Activated gamma-delta T cell (primary cell): ENCODE results near the gene THAP4.
A peak's percentile ranks its signal among the peaks of the same experiment; 100 is the strongest.
"Not testable (repeated sequence)": the region's sequence is repeated elsewhere in the genome, so short reads cannot be mapped to it uniquely, and the experiment has no call there.

Source experiments
- DNase-seq: peaks from one replicate; lab custom pipeline; 2025; lab: John Stamatoyannopoulos, UW

The THAP4 gene

DNA sequence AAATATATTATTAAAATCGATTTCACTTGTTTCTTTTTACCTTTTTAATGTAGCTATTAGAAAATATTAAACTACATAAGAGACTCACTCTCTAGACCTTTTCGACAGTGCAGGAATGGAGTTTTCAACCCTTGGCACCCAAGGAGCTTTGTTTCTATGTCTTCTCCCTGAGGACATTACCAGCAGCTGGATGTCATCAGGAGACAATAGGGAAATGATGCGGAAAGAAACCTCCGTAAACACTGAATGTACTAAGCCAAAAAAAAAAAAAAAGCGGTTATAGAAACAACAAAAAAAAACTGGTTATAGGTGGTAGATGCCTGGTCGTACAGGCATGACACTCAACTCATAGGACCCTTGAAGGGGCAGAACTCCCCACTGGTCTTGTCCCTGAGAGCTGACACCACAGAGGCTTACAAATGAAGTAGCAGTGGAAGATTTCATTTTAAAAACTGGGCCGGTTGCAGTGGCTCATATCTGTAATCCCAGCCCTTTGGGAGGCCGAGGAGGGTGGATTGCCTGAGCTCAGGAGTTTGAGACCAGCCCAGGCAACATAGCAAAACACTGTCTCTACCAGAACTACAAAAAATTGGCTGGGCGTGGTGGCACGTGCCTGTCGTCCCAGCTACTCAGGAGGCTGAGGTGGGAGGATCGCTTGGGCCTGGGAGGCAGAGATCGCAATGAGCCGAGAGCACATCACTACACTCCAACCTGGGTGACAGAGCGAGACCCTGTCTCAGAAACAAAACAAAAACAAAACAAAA is 23.8 kb downstream of the THAP4 start:
- no peak for DNase-seq

DNA sequence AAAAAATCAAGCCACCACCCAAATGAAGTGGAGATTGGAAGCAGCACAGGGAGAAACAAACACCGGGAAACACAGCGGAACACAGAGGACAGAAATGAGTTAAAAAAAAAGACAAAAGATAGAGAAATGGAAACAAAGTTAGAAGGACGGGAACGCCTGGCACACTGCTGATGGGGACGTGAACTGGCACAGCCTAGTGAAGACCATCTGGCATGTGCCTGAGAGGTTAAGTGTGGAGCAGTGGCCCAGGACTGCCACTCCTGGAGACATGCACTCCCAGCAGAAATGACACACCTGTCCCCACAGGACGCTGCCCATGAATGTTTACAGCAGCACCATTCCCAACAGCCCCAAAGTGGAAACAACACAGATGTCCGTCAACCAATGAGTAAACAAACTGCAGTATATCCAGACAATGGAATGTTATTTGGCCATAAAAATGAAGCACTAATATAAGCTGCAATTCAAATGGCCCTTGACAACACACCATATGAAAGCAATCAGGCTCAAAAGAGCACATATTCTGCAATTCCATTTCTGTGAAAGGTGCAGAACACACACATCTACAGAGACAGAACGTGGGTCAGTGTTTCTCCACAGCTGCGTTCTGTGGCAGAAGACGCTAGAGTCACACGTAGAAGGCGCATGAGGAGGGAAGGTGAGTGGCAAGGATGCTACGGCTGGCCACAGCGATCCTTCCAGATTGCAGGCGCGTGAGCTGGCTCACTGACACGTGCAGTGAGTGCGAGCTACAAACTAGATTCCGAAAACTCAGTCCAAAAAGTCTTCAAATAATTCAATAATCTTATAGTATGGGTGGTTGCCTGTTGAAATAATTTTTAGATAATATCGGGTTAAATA is 24.6 kb downstream of the THAP4 start:
- no peak for DNase-seq

DNA sequence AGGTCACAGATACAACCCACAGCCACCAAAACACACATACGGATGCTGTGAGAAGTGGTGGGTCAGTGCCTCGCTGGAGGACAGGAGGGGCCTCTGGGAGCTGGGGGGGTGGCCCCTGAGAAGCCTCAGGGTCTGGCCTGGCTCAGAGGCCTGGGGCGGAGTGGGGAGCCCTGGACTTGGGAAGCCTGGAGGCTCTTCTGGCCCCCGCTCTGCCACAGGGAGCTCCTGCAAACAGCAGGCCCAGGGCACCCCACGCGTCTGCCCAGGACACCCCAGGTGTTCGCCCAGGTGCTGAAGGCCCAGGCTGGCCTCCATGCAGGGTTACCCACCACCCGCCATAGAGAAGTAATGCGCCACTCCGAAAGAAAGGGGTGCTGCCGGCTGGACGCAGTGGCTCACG is 25.9 kb downstream of the THAP4 start:
- no peak for DNase-seq

DNA sequence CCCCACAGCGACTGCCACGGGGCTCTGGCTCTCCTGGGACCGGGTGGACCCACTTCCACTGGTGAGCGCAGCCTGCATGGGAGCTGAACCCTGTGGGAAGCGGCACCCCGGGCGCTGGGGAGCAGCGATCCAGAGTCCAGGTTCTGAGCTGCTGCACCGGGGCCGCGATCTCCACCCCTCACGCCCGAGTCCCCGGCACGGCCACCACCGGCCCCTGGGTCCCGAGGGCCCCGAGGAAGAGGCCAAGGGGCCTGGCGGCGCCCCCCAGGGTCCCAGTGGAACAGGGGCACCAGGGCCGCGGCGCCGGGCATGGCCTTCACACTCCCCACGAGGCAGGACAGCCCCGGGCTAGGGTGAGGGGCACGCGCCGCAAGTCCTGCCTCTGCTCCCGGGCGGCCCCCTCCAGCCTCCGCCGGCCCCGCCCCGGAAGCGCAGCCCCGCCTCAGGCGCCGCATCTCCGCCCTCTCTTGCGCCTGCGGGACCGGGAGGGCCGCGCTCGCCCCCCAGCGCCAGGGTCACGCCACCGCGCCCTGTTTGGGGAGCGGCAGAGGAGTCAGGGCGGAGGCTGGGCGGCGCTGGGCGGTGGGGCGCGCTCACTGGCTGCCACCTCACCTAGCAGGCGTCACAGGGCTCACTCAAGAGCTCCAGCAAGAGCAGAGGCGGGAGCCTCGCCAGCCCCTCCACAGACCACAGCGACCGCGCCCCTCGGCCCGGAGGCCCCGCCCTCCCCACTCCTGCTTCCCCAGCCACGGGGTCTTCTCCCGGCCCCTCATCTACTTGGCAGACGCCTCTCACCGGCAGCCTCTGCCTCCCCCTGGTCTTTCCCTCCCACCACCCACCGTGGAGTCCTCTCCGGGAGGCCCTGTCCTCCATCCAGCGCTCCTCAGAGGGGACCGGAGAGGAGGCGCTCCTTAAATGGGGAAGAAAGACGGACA is 26.8 kb downstream of the THAP4 start:
- peak; percentile 88 for DNase-seq

DNA sequence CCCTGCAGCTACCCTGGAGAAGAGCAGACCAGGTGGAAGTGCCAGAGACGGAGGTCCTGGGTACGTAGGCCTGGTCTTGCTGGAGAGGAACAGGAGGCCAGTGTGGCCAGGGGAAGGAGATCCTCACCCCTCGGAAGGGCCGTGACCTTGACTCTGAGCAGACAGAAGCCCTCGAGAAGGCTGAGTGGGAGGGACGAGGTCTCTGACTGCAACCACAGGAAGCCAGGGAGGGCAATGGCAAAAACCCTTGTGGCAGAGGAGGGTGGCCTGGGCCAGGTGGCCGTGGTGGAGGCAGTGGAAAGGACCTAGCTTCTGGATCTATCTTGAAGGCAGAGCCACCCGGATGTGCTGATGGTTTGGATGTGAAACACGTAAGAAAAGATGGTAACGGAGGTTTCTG is 28.1 kb downstream of the THAP4 start:
- no peak for DNase-seq

DNA sequence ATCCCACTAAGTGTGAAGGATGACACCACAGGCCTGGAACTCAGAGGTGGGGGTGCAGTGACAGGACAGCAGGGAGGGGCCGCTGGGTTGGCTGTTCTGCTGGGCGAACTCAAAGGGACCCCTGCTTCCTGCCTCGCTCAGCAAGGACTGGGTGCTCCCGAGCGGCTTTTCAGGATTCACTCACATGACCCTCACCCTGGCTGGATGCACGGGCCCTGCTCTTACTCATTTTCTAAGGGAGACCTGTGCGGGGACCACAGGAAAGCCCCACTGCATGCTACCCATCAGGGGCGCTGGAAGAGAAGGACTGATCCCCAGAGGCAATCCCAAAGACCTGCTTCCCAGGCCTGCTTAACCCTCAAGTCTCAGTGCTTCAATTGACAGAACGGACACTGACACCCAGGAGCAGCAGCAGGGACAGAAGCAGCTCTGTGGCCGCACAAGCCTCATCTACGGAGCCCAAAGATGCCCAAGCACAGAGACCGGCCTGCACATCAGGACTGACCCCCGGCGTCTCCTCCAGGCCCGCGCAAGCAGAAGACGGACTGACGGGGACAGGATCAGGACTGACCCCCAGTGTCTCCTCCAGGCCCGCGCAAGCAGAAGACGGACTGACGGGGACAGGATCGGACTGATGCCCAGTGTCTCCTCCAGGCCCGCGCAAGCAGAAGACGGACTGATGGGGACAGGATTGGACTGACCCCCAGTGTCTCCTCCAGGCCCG is 29.6 kb downstream of the THAP4 start:
- DNase-seq, result no peak

DNA sequence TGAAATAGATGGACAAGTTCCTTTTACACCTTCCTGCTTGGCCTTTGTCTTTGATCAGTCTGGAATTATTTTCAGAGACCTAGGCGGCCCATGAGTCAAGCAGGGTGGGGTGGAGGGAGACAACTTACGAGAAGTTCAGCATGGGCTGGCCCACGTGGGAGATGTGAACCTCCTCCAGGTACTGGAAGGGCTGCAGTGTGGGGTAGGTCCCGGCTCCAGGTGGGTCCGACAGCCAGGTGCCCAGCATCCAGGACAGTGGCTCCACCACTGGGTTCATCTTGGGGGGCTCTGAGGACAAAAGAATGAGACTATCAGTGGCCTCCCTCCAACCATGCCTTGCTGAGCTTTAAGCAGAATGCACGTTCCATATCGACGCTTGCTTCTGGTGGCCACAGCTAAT is 30.8 kb downstream of the THAP4 start:
- no peak for DNase-seq

DNA sequence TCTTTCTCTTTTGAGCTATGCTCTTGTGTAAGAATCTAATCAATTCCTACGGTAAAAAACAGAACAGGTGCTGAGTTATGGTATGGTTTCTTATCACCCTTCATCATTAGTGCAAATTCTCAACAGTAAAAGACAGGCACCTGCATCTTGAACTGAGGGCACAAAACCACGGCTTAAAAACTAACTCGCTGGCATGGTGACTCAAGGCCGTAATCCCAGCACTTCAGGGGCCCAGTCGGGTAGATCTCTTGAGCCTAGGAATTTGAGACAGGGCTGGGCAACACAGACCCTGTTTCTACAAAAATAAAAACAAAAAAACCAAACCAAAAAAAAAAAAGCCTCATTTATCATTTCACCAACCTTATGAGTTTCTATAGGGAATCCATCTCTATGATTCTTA is 33.3 kb downstream of the THAP4 start:
- DNase-seq, result no peak

DNA sequence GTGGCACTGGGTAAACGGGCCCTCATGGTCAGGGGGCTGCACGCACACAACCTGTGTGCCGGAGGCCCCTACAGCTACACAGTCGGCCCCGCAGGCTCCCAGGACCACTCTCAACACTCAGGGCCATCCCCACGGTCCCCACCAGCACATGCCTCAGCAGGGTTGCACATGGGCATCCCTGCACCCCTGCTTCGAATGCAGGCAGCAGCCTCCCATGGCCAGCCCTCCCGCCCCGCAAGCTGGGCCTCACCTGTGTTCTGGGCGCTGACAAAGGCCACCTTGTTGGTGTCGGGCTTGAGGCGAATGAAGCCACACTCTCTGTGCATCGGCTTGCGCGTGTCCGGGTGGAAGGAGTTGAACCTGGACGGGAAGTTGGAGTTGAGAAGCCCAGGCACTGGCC is 34.2 kb downstream of the THAP4 start:
- no peak for DNase-seq

DNA sequence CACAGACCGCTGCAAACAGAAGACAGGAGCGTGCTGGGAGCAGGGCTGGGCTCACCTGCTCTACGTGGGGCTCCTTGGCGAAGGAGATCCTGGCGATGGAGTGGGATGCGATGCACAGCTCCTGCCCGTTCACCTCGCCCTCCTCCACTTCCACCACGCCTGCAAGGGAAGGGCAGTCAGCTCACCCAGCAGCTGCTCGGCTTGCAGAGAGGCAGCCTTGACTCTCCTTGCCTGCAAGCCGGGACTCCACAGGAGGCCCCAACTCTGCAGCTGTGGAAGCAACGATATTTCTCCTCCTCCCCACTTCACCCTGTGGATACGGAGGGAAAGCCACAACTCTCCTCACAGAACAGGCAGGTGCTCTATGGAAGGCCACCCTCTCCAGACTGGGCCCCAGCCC is 35.1 kb downstream of the THAP4 start:
- no peak for DNase-seq

DNA sequence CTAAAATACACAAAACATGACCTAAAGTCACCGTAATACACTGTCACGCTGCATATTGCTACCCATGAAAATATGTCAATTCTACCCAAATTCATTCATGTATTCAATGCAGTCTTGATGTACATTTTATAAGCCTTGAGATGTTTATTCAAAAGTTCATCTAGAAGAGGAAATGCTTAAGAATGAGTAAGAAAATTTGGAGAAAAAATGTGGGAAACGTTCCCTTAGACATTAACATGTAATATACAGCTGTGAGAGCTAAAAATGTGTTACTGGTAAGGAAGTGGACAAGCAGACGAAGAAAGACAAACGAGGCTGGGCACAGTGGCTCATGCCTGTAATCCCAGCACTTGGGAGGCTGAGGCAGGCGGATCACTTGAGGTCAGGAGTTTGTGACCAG is 37.3 kb downstream of the THAP4 start:
- DNase-seq, result no peak

DNA sequence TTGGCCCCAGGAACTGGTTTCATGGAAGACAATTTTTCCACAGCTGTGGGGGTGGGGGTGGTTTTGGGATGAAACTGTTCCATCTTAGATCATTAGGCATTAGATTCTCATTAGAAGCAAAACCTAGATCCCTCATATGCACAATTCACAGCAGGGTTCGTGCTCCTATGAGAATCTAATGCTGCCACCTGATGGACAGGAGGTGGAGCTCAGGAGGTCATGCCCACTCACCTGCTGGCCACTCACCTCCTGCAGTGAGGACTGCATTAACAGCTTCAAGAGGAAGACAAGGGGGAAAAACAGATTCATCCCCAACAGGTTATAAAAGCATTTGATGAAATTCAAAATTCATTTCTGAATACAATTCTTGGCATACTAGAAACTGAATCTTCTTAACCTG is 38.5 kb downstream of the THAP4 start:
- no peak for DNase-seq

DNA sequence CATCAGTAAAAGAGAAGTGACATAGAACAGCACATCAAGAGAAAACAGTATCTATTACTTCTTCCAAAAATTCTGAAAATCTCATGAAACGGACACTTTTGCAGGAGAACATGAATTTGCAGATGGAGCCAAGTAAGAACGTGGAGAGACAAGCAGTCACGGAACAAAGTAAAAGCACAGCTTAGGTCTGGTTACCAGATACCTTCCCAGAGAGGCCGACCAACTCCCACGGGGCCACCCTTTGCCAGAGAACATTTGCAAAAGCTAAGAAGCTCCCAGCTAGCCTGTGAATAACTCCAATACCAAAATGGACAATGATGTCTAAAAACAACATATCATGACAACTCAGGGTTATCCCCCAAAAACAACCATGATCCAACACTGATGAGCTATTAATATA is 38.9 kb downstream of the THAP4 start:
- DNase-seq, result no peak

DNA sequence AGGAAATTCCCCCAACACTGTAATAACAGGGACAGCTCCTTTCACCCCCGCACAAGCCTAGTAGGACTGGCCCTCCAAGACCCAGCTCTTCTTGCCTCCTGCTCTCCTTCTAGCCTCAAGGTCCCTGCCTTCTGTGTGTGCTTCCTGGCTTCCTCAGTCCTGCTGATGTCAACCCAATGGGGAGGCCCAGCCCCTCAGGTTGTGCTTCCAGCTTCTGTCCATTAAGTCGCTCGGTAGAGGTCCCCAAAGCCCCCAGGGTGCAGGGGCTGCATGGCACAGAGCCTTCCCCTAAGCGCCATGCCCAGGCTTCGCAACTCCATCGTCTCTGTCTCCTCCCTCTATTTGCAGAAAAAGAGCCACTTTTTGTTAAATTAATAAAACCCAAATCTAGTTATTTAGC is 39.4 kb downstream of the THAP4 start:
- no peak for DNase-seq

DNA sequence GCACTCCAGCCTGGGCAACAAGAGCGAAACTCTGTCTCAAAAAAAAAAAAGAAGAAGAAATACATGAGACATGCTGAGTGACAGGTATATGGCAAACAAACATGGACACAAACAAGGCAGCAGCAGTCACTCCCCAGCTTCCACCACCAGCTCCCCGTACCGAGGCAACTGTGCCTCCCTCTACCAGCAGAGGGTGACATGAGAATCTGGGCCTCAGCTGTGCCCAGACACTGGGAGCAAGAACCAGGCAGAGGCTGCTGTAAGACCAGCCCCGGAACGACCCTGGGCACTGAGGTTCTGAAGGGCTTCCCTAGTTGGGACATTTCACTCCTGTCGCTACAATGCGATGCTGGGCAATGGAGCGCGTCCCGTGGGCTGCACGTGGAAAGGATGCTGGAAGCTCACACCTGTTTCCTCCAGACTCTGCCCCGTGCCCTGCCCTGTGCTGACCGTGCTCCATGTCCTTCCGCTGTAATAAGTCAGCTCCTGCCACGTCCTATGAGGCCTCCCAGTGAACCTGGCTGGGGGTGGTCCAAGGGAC is 41.3 kb downstream of the THAP4 start:
- DNase-seq, result no peak

DNA sequence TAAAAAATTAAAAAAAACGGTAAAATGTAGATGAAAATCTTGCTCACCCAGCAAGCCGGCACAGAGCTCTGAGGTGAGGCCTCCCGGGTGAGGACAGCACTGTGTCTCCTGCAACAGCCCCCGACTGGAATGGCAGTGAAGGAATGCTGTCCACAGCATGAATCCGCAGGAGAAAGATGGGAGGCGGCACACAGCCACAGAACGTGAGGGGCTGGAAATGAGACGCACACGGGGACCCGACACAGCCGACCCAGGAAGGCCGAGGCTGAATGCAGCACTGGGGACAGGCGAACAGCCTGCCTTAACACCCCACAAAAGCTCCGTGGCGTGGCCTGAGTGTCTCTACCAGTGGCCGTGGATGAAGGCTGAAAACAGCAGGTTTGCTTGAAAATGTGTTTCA is 43.7 kb downstream of the THAP4 start:
- DNase-seq, result no peak

DNA sequence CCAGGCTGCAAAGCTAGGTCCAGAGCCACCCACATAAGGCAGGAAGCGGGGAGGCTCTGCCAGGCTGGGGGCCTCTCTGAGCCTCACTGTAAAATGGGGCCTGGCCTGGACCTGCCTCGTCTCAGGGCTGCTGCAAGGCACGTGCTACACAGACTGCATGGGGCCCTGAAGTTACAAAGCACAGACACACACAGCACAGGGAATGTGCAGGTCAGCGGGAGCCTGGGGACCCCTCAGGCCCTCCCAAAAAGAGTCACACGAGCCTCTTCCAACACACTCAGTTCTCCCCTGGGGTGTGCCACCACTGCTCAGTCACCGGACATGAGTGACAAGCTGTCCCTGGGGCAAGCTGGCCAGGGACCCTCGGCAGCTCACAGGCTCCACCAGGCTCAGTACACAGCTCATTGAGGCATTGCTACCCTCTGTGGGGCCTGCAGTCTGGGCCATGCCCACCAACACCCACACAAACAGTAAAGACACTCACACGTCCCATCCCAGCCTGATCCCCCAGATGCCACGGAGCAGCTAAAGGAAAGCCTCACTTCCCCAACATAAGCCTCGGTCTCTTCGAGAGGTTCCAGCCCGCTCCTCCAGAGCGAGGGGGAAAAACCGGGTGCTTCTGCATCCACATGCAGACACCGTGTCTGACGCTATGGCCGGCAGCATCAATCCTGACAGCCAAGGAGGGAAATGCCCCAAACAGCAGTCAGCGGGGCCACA is 44.7 kb downstream of the THAP4 start:
- no peak for DNase-seq

DNA sequence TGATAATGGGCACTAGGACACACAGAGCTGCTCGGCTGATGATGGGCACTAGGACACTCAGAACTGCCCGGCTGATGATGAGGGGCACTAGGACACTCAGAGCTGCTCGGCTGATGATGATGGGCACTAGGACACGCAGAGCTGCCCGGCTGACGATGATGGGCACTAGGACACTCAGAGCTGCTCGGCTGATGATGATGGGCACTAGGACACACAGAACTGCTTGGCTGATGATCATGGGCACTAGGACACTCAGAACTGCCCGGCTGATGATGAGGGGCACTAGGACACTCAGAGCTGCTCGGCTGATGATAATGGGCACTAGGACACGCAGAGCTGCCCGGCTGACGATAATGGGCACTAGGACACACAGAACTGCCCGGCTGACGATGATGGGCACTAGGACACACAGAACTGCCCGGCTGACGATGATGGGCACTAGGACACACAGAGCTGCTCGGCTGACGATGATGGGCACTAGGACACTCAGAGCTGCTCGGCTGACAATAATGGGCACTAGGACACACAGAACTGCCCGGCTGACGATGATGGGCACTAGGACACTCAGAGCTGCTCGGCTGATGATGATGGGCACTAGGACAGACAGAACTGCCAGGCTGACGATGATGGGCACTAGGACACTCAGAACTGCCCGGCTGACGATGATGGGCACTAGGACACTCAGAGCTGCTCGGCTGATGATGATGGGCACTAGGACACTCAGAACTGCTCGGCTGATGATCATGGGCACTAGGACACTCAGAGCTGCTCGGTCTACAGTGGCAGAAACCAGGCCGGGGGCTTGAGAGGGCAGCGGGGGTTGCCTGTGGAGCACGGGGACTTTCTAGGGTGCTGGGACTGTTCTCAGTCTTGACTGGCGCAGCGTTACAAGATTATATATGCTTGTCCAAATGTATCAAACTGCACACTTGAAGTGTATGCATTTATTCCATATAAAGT is 46.2 kb downstream of the THAP4 start:
- DNase-seq, result not testable (repeated sequence)

DNA sequence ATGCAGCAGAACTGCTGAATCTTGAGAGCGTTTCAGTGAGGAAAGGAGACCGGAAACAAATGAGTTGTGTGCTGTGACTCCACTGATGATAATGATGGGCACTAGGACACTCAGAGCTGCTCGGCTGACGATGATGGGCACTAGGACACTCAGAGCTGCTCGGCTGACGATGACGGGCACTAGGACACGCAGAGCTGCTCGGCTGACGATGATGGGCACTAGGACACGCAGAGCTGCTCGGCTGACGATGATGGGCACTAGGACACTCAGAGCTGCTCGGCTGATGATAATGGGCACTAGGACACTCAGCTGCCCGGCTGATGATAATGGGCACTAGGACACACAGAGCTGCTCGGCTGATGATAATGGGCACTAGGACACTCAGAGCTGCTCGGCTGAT is 47.1 kb downstream of the THAP4 start:
- DNase-seq, result not testable (repeated sequence)
